SK-N-SH (cell line): Measurements from ENCODE around the gene DLX6. TPM values are rescaled to one million over a fixed set of nuclear protein-coding genes. Genes with fewer than 3 reads are reported as not detected.

Experiments used
- CTCF ChIA-PET: fragments of 300-600, 350-600 bp; formaldehyde crosslinking; extraction: SDS; loops from one replicate; lab custom pipeline; 2021; lab: Yijun Ruan, JAX
- POLR2A ChIA-PET: fragments of 350-600 bp; sonication (Branson Sonifier 250); formaldehyde crosslinking; extraction: SDS; loops from one replicate; lab custom pipeline; 2020; ENCODE audit warnings: antibody characterized with exemption, inconsistent platforms; lab: Yijun Ruan, JAX
- DNase-seq: peaks from one replicate; pipeline ENCODE4 v3.0.0; 2012
- H2AFZ ChIP-seq: fragments of 200-600 bp; sonication (generic); 2 replicates; pipeline ENCODE4 v1.8.1; 2016; ENCODE audit warnings: antibody characterized with exemption, mild to moderate bottlenecking, low read depth
- H3F3A ChIP-seq: fragments of 200-600 bp; sonication (generic); replicated peaks from 2 replicates; pipeline ENCODE3; 2016; ENCODE audit warnings: antibody characterized with exemption, mild to moderate bottlenecking; ENCODE audit not compliant: insufficient read depth
- H3K27ac ChIP-seq, 2 experiments: fragments of 200-500 bp in 1 of 2; fragments of 200-600 bp in 1 of 2; sonication (Bioruptor generic) in 1 of 2; sonication (generic), shearing (Covaris generic) in 1 of 2; 2 replicates each; pipeline versions ENCODE4 v1.5.1 to v1.6.1; 2014 to 2016; ENCODE audit warnings: low read depth in 2 of 2, inconsistent platforms in 1 of 2, low read length in 1 of 2, mild to moderate bottlenecking in 1 of 2, mixed read lengths in 1 of 2
- H3K27me3 ChIP-seq: fragments of 200-600 bp; sonication (generic), shearing (Covaris generic); 2 replicates; pipeline ENCODE4 v1.6.1; 2016; ENCODE audit warnings: mixed run types; ENCODE audit not compliant: insufficient read depth
- H3K36me3 ChIP-seq, 2 experiments: fragments of 200-500 bp in 1 of 2; fragments of 200-600 bp in 1 of 2; sonication (Bioruptor generic) in 1 of 2; sonication (generic) in 1 of 2; replicated peaks in 1 of 2; 2 replicates each; pipeline versions ENCODE3 to v1.5.1; 2014 to 2016; ENCODE audit warnings: low read length in 1 of 2, mild to moderate bottlenecking in 1 of 2; ENCODE audit not compliant: insufficient read depth in 2 of 2, control insufficient read depth in 1 of 2
- H3K4me1 ChIP-seq, 2 experiments: fragments of 200-500 bp in 1 of 2; fragments of 200-600 bp in 1 of 2; sonication (Bioruptor generic) in 1 of 2; sonication (generic), shearing (Covaris generic) in 1 of 2; 2 replicates each; pipeline versions ENCODE4 v1.5.1 to v1.6.1; 2014 to 2016; ENCODE audit warnings: low read depth in 1 of 2, low read length in 1 of 2, mixed run types in 1 of 2; ENCODE audit not compliant: insufficient read depth in 2 of 2, control insufficient read depth in 1 of 2
- H3K4me2 ChIP-seq: fragments of 200-600 bp; sonication (generic), shearing (Covaris generic); 2 replicates; pipeline ENCODE4 v1.6.1; 2017; ENCODE audit warnings: mixed run types
- H3K4me3 ChIP-seq, 2 experiments: fragments of 200-500 bp in 1 of 2; fragments of 200-600 bp in 1 of 2; sonication (Bioruptor generic) in 1 of 2; sonication (generic), shearing (Covaris generic) in 1 of 2; 2 replicates each; pipeline versions ENCODE4 v1.5.1 to v1.8.1; 2014 to 2016; ENCODE audit warnings: low read depth in 2 of 2, inconsistent platforms in 1 of 2, low read length in 1 of 2, mild to moderate bottlenecking in 1 of 2, mixed read lengths in 1 of 2, moderate library complexity in 1 of 2
- H3K79me2 ChIP-seq: fragments of 200-600 bp; sonication (generic); 2 replicates; pipeline ENCODE4 v1.8.1; 2017; ENCODE audit warnings: mild to moderate bottlenecking; ENCODE audit not compliant: insufficient read depth
- H3K9ac ChIP-seq: fragments of 200-600 bp; sonication (generic); 2 replicates; pipeline ENCODE4 v1.6.1; 2017; ENCODE audit warnings: mixed run types
- H3K9me2 ChIP-seq: fragments of 200-600 bp; sonication (generic); 2 replicates; pipeline ENCODE4 v1.6.1; 2017; ENCODE audit warnings: mixed run types
- H3K9me3 ChIP-seq: fragments of 200-600 bp; sonication (generic); 2 replicates; pipeline ENCODE4 v1.6.1; 2017; ENCODE audit warnings: mixed run types, mild to moderate bottlenecking, moderate library complexity
- H4K20me1 ChIP-seq: fragments of 200-600 bp; sonication (generic); 2 replicates; pipeline ENCODE4 v1.6.1; 2017; ENCODE audit warnings: mild to moderate bottlenecking, mixed run types; ENCODE audit not compliant: insufficient read depth
- CHD2 ChIP-seq: fragments of 150-350 bp; IDR thresholded peaks from 2 replicates; pipeline ENCODE4 v1.6.1; 2018; ENCODE audit warnings: low read length; ENCODE audit not compliant: partially characterized antibody
- CTCF ChIP-seq: fragments of 200-600 bp; sonication (generic); IDR thresholded peaks from 2 replicates; pipeline ENCODE4 v1.6.1; 2017; ENCODE audit warnings: antibody characterized with exemption, mild to moderate bottlenecking, moderate library complexity
- ELF1 ChIP-seq: IDR thresholded peaks from 2 replicates; pipeline ENCODE4 v1.4.0; 2012
- EP300 ChIP-seq, 2 experiments: IDR thresholded peaks; 2 replicates each; pipeline versions ENCODE4 v1.4.0 to v1.6.1; 2012; ENCODE audit warnings: borderline replicate concordance in 1 of 2, low read depth in 1 of 2, low read length in 1 of 2
- EZH2phosphoT487 ChIP-seq: fragments of 200-600 bp; sonication (generic); IDR thresholded peaks from 2 replicates; pipeline ENCODE4 v1.6.1; 2017; ENCODE audit warnings: low read depth, mixed run types, mild to moderate bottlenecking, antibody characterized with exemption, moderate library complexity, borderline replicate concordance
- FOXJ3 ChIP-seq: sonication (generic); formaldehyde crosslinking; IDR thresholded peaks from 2 replicates; pipeline ENCODE4 v1.5.1; 2020; ENCODE audit warnings: mild to moderate bottlenecking, missing genetic modification reagents
- IRF3 ChIP-seq: fragments of 150-350 bp; IDR thresholded peaks from 2 replicates; pipeline ENCODE4 v1.6.1; 2016; ENCODE audit warnings: mild to moderate bottlenecking, low read depth, low read length
- JUND ChIP-seq: IDR thresholded peaks from 2 replicates; pipeline ENCODE4 v1.4.0; 2012
- MAX ChIP-seq: IDR thresholded peaks from 2 replicates; pipeline ENCODE4 v1.4.0; 2012; ENCODE audit warnings: low read depth
- MEF2A ChIP-seq: IDR thresholded peaks from 2 replicates; pipeline ENCODE4 v1.4.0; 2012; ENCODE audit warnings: low read depth, borderline replicate concordance
- MXI1 ChIP-seq: IDR thresholded peaks from 2 replicates; pipeline ENCODE4 v1.6.1; 2012; ENCODE audit warnings: mild to moderate bottlenecking, low read depth, low read length, improper control_type of control experiment
- NRF1 ChIP-seq: IDR thresholded peaks from 2 replicates; pipeline ENCODE4 v1.6.1; 2012; ENCODE audit warnings: low read depth, mild to moderate bottlenecking, low read length
- PBX3 ChIP-seq: IDR thresholded peaks from 2 replicates; pipeline ENCODE4; 2012
- POLR2AphosphoS5 ChIP-seq: IDR thresholded peaks from 2 replicates; pipeline ENCODE4 v1.6.1; 2012; ENCODE audit warnings: low read depth, low read length
- RAD21 ChIP-seq: IDR thresholded peaks from 2 replicates; pipeline ENCODE4 v1.6.1; 2012; ENCODE audit warnings: mild to moderate bottlenecking, low read length
- SIN3A ChIP-seq: IDR thresholded peaks from 2 replicates; pipeline ENCODE4 v1.6.1; 2012; ENCODE audit warnings: low read depth, mild to moderate bottlenecking, low read length, moderate library complexity, borderline replicate concordance
- TAF1 ChIP-seq: IDR thresholded peaks from 2 replicates; pipeline ENCODE4 v1.6.1; 2012; ENCODE audit warnings: low read depth, mild to moderate bottlenecking, low read length, moderate library complexity, borderline replicate concordance
- TEAD4 ChIP-seq: IDR thresholded peaks from 2 replicates; pipeline ENCODE4 v1.4.0; 2012; ENCODE audit warnings: mild to moderate bottlenecking, borderline replicate concordance; ENCODE audit not compliant: insufficient read depth
- USF1 ChIP-seq: IDR thresholded peaks from 2 replicates; pipeline ENCODE4 v1.4.0; 2012; ENCODE audit warnings: low read depth, borderline replicate concordance
- YY1 ChIP-seq: IDR thresholded peaks from 2 replicates; pipeline ENCODE4 v1.4.0; 2012; ENCODE audit warnings: low read depth, mild to moderate bottlenecking
- WGBS: methylation state at CpG from one replicate; pipeline ENCODE4 v1.1.6; 2017; ENCODE audit warnings: low lambda C conversion rate; 5-methylcytosine and 5-hydroxymethylcytosine counted together
- polyA plus RNA-seq, 3 experiments: library from polyadenylated mRNA; depleted of rRNA; stranded (reverse); fragments of >200 nt; gene quantifications; 2 replicates each; pipeline ENCODE4 v1.2.3, GENCODE V29; 2012

DLX6 gene
- polyA plus RNA-seq, 1 of the 3 experiments (the other 2 are of a cell fraction), result 0.23 TPM

- POLR2A ChIA-PET, result no interaction called here
Measured at GRCh38 chr7:97025130-97025499, 19.8 kb downstream of the DLX6 start.

GRCh38 chr7:97025983-97026714, 20.8 kb downstream of the DLX6 start:
- Histone ChIP-seq H2AFZ (no peak overlapping the region), H3K36me3 (no peaks in the 10 kb centered on the region), H3K9me3 (no peaks in the 10 kb centered on the region), H3F3A (no peaks in the 10 kb centered on the region), H3K9ac (no peak overlapping the region), H3K9me2 (no peaks in the 10 kb centered on the region), H3K4me1 (peaks cover 0 to 12% of the 10 kb centered on the region in 2 experiments; a peak in 1 of 4 replicates), H3K4me2 (no peak overlapping the region), H3K79me2 (no peaks in the 10 kb centered on the region), H3K27ac (no peak overlapping the region), H3K27me3 (peaks cover 22% of the 10 kb centered on the region), H4K20me1 (no peaks in the 10 kb centered on the region), H3K4me3 (no peak overlapping the region)
- POLR2A ChIA-PET, result no interaction called here
- no peak for DNase-seq
- WGBS, result 91% methylated on average over 29 of the region's 29 CpGs
- TF ChIP-seq IRF3, result no peak
- TF ChIP-seq EZH2phosphoT487, result no peak
- no peak for TF ChIP-seq CHD2
- no peak for TF ChIP-seq MXI1
- TF ChIP-seq MEF2A, result no peak
- TF ChIP-seq NRF1, result no peak
- TF ChIP-seq USF1, result no peak
- TF ChIP-seq FOXJ3 (CRISPR knock-in tag), result no peak
- no peak for TF ChIP-seq PBX3
- TF ChIP-seq ELF1, result no peak
- TF ChIP-seq MAX, result no peak
- no peak for TF ChIP-seq JUND
- TF ChIP-seq CTCF, result no peak
- CTCF ChIA-PET, result interaction anchor here (0.5 to 8.2 kb wide), 17 partner anchors 9 to 1302 kb away, joined by 3 to 156 read pairs (median 12); partner anchors contain the start of gene DLX6

More at GRCh38 chr7:97025130-97025499, 19.8 kb downstream of the DLX6 start:
- 72% methylated on average over 8 of the region's 8 CpGs for WGBS
- H3K4me1 ChIP-seq, result peaks cover 0 to 12% of the 10 kb centered on the region in 2 experiments; a peak in 1 of 4 replicates
- peak overlapping the region in 1 of 2 experiments; percentile 63; a peak in 3 of 4 replicates for H3K4me3 ChIP-seq
- no peak overlapping the region for H2AFZ ChIP-seq
- DNase-seq, result no peak
- no peak overlapping the region for H3K27ac ChIP-seq
- H3K79me2 ChIP-seq, result no peaks in the 10 kb centered on the region
- no peaks in the 10 kb centered on the region for H4K20me1 ChIP-seq
- CTCF ChIA-PET, result interaction anchor here (1.3 to 8.2 kb wide), 9 partner anchors 8 to 1301 kb away, joined by 3 to 156 read pairs (median 23); no protein-coding TSS in a partner anchor
- no peaks in the 10 kb centered on the region for H3K9me3 ChIP-seq
- TF ChIP-seq RAD21 (no peak), POLR2AphosphoS5 (no peak), YY1 (no peak), SIN3A (no peak), JUND (no peak), EP300 (IDR thresholded peaks at IDR 0.05; ENCODE audit: borderline replicate concordance in 1 of 2, low read depth in 1 of 2, low read length in 1 of 2) (no peak), IRF3 (no peak), TAF1 (no peak), TEAD4 (no peak)
- H3K27me3 ChIP-seq, result peaks cover 22% of the 10 kb centered on the region
- no peaks in the 10 kb centered on the region for H3K36me3 ChIP-seq
- no peaks in the 10 kb centered on the region for H3F3A ChIP-seq
- H3K4me2 ChIP-seq, result peak overlapping the region; percentile 97
- H3K9ac ChIP-seq, result no peak overlapping the region
- no peaks in the 10 kb centered on the region for H3K9me2 ChIP-seq
